K562 (cell line): ENCODE results near the gene MACROD2.

Experiments
- CEBPG ChIP-seq, 3 experiments: fragments of 200-800 bp in 1 of 3; sonication (Bioruptor generic) in 1 of 3; sonication (generic) in 1 of 3; formaldehyde crosslinking in 1 of 3; IDR thresholded peaks in 2 of 3; conservative IDR thresholded peaks in 1 of 3; 2 replicates each; pipeline versions ENCODE4 v1.6.1 to v1.8.0; 2016 to 2022; ENCODE audit warnings: missing compliant biosample characterization in 2 of 3, missing genetic modification characterization in 2 of 3, mild to moderate bottlenecking in 1 of 3, missing genetic modification reagents in 1 of 3
- HDAC1 ChIP-seq, 2 experiments: fragments of 450-650 bp; IDR thresholded peaks; 2 replicates each; pipeline ENCODE4 v1.6.1; 2016 to 2017; ENCODE audit warnings: inconsistent platforms in 1 of 2, mild to moderate bottlenecking in 1 of 2, moderate library complexity in 1 of 2
- HNRNPUL1 ChIP-seq: fragments of 200-400 bp; formaldehyde crosslinking; IDR thresholded peaks from 2 replicates; pipeline ENCODE4 v1.6.1; 2017; ENCODE audit warnings: low read length
- KDM2B ChIP-seq: fragments of 250-450 bp; sonication (Bioruptor Pico); IDR thresholded peaks from 2 replicates; pipeline ENCODE4 v1.8.0; 2021; ENCODE audit warnings: mild to moderate bottlenecking, moderate library complexity
- MAZ ChIP-seq, 2 experiments: fragments of 450-650 bp in 1 of 2; sonication (generic) in 1 of 2; formaldehyde crosslinking; IDR thresholded peaks in 1 of 2; conservative IDR thresholded peaks in 1 of 2; 2 replicates each; pipeline versions ENCODE4 v1.4.0 to v1.5.0; 2020; ENCODE audit warnings: mild to moderate bottlenecking in 1 of 2, missing genetic modification reagents in 1 of 2
- NCOR1 ChIP-seq: fragments of 450-650 bp; IDR thresholded peaks from 2 replicates; pipeline ENCODE4 v1.6.1; 2016; ENCODE audit warnings: mild to moderate bottlenecking, moderate library complexity
- NR2C2 ChIP-seq, 2 experiments: fragments of 200-800 bp in 1 of 2; sonication (Bioruptor generic) in 1 of 2; sonication (generic) in 1 of 2; formaldehyde crosslinking in 1 of 2; IDR thresholded peaks; 2 replicates each; pipeline versions ENCODE4 v1.6.1 to v1.8.0; 2016 to 2022; ENCODE audit warnings: mild to moderate bottlenecking in 1 of 2, missing compliant biosample characterization in 1 of 2, missing genetic modification characterization in 1 of 2, missing genetic modification reagents in 1 of 2
- TF ChIP-seq, protein P1 (sequence below): IDR thresholded peaks from 2 replicates; pipeline ENCODE4 v1.6.1; 2011; ENCODE audit not compliant: insufficient read length; ENCODE audit errors: extremely low read depth

DNA sequence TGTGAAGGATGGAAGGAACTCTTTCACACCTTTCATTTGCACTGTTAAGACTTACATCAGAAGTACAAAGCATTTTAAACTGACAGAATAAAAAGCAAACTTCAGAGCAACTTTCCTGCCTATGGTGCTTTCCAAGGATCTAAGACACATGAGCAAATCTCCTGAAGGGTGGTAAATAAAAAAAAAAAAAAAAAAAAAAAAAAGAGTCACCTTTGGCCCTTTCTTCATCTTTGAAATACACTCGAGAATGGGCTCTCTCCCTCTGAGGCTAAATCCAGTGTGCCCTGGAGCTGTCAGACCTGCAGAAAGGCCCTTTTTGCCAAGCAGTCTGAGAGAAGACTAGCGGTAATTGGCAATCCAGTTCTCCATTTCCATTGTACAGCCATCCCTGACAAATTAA, 1455.9 kb downstream of the MACROD2 start:
- TF ChIP-seq HDAC1 (IDR thresholded peaks at IDR 0.05) (no peak), NR2C2 (CRISPR knock-in tag; IDR thresholded peaks at IDR 0.05) (no peak), NR2C2 (tag; IDR thresholded peaks at IDR 0.05) (no peak), HNRNPUL1 (no peak), KDM2B (CRISPR knock-in tag) (no peak), MAZ (CRISPR knock-in tag; conservative IDR thresholded peaks at IDR 0.05 in 1 of 2, IDR thresholded peaks at IDR 0.05 in 1 of 2) (no peak), NCOR1 (no peak), CEBPG (CRISPR knock-in tag; IDR thresholded peaks at IDR 0.05) (no peak), CEBPG (tag; conservative IDR thresholded peaks at IDR 0.05 in 1 of 2, IDR thresholded peaks at IDR 0.05 in 1 of 2) (no peak)
- TF ChIP-seq, protein P1, sequence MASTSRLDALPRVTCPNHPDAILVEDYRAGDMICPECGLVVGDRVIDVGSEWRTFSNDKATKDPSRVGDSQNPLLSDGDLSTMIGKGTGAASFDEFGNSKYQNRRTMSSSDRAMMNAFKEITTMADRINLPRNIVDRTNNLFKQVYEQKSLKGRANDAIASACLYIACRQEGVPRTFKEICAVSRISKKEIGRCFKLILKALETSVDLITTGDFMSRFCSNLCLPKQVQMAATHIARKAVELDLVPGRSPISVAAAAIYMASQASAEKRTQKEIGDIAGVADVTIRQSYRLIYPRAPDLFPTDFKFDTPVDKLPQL = no peak
